ENCODE measurements around the gene RPL13.

DNA sequence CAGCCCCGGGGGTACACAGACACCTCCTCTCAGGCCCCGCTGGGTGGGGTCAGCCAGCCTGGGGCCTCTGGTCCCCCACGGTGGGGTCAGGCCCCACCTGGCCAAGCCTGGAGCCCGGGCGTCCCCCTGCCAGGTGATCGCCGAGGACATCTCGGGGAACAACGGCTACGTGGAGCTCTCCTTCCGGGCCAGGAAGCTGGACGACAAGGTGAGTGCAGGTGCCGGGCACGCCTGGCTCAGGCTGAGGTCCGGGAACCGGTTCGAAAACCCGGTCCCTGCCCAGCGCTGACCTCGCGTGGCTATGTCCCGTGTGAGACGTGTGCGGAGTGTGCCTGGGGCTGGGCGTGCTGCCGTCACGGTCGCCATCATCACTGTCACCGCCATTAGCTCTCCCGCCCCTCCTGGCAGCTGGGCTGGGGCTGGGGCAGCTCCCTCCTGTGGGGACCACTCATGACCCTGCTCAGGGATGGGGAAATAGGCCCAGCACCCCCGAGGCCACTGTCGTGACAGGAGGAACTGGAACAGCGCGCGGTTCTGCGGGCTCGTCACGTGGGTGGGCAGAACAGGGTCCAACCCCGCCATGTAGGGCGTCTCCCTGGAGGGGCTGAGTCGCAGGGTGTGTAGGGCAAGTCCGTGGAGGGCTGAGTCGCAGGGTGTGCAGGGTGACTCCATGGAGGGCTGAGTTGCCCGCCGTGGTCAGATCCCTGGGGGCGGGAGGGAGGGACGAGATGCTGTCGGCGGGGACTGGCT, 23.6 kb downstream of the RPL13 start:
- TF ChIP-seq, protein P1, sequence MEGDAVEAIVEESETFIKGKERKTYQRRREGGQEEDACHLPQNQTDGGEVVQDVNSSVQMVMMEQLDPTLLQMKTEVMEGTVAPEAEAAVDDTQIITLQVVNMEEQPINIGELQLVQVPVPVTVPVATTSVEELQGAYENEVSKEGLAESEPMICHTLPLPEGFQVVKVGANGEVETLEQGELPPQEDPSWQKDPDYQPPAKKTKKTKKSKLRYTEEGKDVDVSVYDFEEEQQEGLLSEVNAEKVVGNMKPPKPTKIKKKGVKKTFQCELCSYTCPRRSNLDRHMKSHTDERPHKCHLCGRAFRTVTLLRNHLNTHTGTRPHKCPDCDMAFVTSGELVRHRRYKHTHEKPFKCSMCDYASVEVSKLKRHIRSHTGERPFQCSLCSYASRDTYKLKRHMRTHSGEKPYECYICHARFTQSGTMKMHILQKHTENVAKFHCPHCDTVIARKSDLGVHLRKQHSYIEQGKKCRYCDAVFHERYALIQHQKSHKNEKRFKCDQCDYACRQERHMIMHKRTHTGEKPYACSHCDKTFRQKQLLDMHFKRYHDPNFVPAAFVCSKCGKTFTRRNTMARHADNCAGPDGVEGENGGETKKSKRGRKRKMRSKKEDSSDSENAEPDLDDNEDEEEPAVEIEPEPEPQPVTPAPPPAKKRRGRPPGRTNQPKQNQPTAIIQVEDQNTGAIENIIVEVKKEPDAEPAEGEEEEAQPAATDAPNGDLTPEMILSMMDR (conservative IDR thresholded peaks at IDR 0.05 in 1 of 2, IDR thresholded peaks at IDR 0.05 in 1 of 2; ENCODE audit: low read depth in 1 of 2, low read length in 2 of 2), result no peak
- TF ChIP-seq EZH2 (IDR thresholded peaks at IDR 0.05; ENCODE audit: low read length, missing control alignments), result no peak

Data from fibroblast of lung (primary cell).